HepG2 (cell line): ENCODE results near the gene MPST. TPM values are rescaled to one million over a fixed set of nuclear protein-coding genes. Genes with fewer than 3 reads are reported as not detected.

Experiments
- CENPX ChIP-seq: sonication (generic); formaldehyde crosslinking; IDR thresholded peaks from 2 replicates; pipeline ENCODE4 v1.9.0; 2021; ENCODE audit warnings: mild to moderate bottlenecking, missing genetic modification reagents, moderate library complexity
- ELF1 ChIP-seq: sonication (generic); formaldehyde crosslinking; IDR thresholded peaks from 2 replicates; pipeline ENCODE4 v1.4.0; 2020; ENCODE audit warnings: missing genetic modification reagents
- ELK4 ChIP-seq: sonication (generic); formaldehyde crosslinking; IDR thresholded peaks from 2 replicates; pipeline ENCODE4 v1.9.0; 2021; ENCODE audit warnings: missing genetic modification reagents, borderline replicate concordance
- JDP2 ChIP-seq: sonication (generic); formaldehyde crosslinking; IDR thresholded peaks from 2 replicates; pipeline ENCODE4 v1.8.1; 2022; ENCODE audit warnings: missing genetic modification reagents, borderline replicate concordance
- KDM5A ChIP-seq: fragments of 200-600 bp; sonication (generic); IDR thresholded peaks from 2 replicates; pipeline ENCODE4 v1.7.0; 2018; ENCODE audit warnings: antibody characterized with exemption, mild to moderate bottlenecking, low read length, borderline replicate concordance
- MTF1 ChIP-seq: sonication (generic); formaldehyde crosslinking; IDR thresholded peaks from 2 replicates; pipeline ENCODE4 v1.5.0; 2020; ENCODE audit warnings: missing genetic modification reagents
- NFKB2 ChIP-seq: sonication (generic); formaldehyde crosslinking; IDR thresholded peaks from 2 replicates; pipeline ENCODE4 v1.4.0; 2020; ENCODE audit warnings: missing genetic modification reagents, borderline replicate concordance
- PBX2 ChIP-seq: IDR thresholded peaks from 2 replicates; pipeline ENCODE4 v1.6.1; 2016; ENCODE audit warnings: control low read depth
- SNAPC2 ChIP-seq: sonication (generic); formaldehyde crosslinking; IDR thresholded peaks from 2 replicates; pipeline ENCODE4 v1.8.1; 2022; ENCODE audit warnings: mild to moderate bottlenecking, missing genetic modification reagents
- ZMAT3 ChIP-seq: sonication (generic); formaldehyde crosslinking; conservative IDR thresholded peaks from 2 replicates; pipeline ENCODE4 v1.7.0; 2021; ENCODE audit warnings: missing genetic modification reagents
- ZNF12 ChIP-seq: sonication (generic); formaldehyde crosslinking; IDR thresholded peaks from 2 replicates; pipeline ENCODE4 v1.5.0; 2020; ENCODE audit warnings: missing genetic modification reagents
- ZNF224 ChIP-seq: sonication (generic); formaldehyde crosslinking; IDR thresholded peaks from 2 replicates; pipeline ENCODE4 v1.5.0; 2020; ENCODE audit warnings: mild to moderate bottlenecking, missing genetic modification reagents
- ZNF263 ChIP-seq: sonication (generic); formaldehyde crosslinking; IDR thresholded peaks from 2 replicates; pipeline ENCODE4 v1.4.0; 2020; ENCODE audit warnings: missing genetic modification reagents
- ZNF441 ChIP-seq: sonication (generic); formaldehyde crosslinking; IDR thresholded peaks from 2 replicates; pipeline ENCODE4 v1.7.0; 2021; ENCODE audit warnings: missing genetic modification reagents, borderline replicate concordance
- ZNF484 ChIP-seq: sonication (generic); formaldehyde crosslinking; IDR thresholded peaks from 2 replicates; pipeline ENCODE4 v1.5.1; 2020; ENCODE audit warnings: mild to moderate bottlenecking, low read depth, missing genetic modification reagents, borderline replicate concordance
- ZNF557 ChIP-seq: sonication (generic); formaldehyde crosslinking; IDR thresholded peaks from 2 replicates; pipeline ENCODE4 v1.4.0; 2020; ENCODE audit warnings: missing genetic modification reagents
- ZNF562 ChIP-seq: sonication (generic); formaldehyde crosslinking; IDR thresholded peaks from 2 replicates; pipeline ENCODE4 v1.8.0; 2022; ENCODE audit warnings: missing genetic modification reagents, borderline replicate concordance
- ZNF660 ChIP-seq: sonication (generic); formaldehyde crosslinking; IDR thresholded peaks from 2 replicates; pipeline ENCODE4 v1.5.1; 2020; ENCODE audit warnings: mild to moderate bottlenecking, low read depth, missing genetic modification reagents, borderline replicate concordance
- ZNF747 ChIP-seq: sonication (generic); formaldehyde crosslinking; IDR thresholded peaks from 2 replicates; pipeline ENCODE4 v1.8.1; 2023; ENCODE audit warnings: missing genetic modification reagents, mild to moderate bottlenecking, borderline replicate concordance
- ZNF766 ChIP-seq: sonication (generic); formaldehyde crosslinking; IDR thresholded peaks from 2 replicates; pipeline ENCODE4 v1.5.0; 2020; ENCODE audit warnings: missing genetic modification reagents, borderline replicate concordance
- polyA plus RNA-seq, 8 experiments: library from polyadenylated mRNA; depleted of rRNA in 3 of 8; stranded (reverse) in 7 of 8; unstranded in 1 of 8; fragments of >200 nt; fragmentation: Illumina TruSeq in 4 of 8; extraction: Trizol in 4 of 8; gene quantifications; 2 replicates each; pipeline versions ENCODE4 v1.2.1 to v1.2.3, GENCODE V29; 2011 to 2016; ENCODE audit warnings: low read depth in 4 of 8, missing spikeins in 1 of 8, mixed read lengths in 1 of 8; ENCODE audit not compliant: insufficient read depth in 1 of 8
- total RNA-seq, 5 experiments: library from RNA; depleted of rRNA; stranded (reverse); fragments of >200 nt; fragmentation: Illumina TruSeq; extraction: Trizol; gene quantifications; 2 replicates each; pipeline ENCODE4 v1.2.3, GENCODE V29; 2016; ENCODE audit warnings: low read depth in 1 of 5
- TF ChIP-seq, protein P1 (sequence below): sonication (generic); formaldehyde crosslinking; IDR thresholded peaks from 2 replicates; pipeline ENCODE4 v1.4.0; 2020; ENCODE audit warnings: missing genetic modification reagents
- TF ChIP-seq, protein P2 (sequence below): sonication (generic); formaldehyde crosslinking; IDR thresholded peaks from 2 replicates; pipeline ENCODE4 v1.4.0; 2020; ENCODE audit warnings: missing genetic modification reagents

Gene MPST
- total and polyA plus RNA-seq, 2 of the 13 experiments (the other 11 are each of a cell fraction or from before 2014, with no cell fraction given): 133 to 141 TPM

DNA sequence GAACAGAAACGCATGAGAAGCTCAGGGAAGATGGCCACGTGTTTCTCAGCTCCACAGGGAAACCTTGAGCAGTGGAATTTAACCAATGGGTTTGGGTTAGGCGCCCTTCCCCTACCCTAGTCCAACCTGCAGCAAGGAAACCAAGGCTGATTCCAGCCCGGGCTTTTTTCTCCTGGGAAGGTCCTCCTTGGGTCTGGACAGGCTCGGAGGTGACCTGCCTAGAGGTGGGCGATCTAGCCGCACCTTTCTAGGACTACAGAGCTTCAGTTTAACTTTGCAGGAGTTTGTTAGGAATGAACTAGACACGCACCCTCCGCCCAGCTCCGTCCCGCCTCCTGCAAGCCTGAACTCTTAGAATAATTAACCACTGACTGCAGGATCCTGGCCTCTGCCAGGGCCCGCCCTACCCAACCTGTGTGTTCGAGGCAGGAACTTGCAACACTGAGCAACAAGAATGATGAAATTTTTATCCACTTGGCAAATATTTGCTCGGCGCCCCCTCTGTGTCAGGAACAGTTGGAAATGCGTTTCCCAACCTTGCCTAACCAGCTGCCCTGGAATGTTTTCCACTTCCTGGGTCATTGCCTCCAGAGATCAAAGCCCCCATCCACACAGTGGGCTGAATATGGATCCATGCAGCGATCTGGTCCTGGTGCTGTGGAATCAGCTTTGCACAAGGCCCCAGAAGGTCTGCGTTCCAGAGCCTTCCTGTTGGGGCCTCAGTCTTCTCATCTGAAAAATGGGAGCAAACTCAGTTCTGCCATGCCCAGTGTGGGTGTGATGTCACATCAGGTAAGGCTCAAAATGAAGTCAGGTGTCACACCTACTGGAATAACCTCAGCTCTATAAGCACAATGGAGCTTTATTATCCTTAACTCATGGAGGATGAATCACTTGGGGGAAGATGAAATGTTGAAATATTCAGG, 13.3 kb downstream of the MPST start (continued):
- TF ChIP-seq ZNF484 (CRISPR knock-in tag) (no peak), ZNF562 (CRISPR knock-in tag) (no peak), ZNF766 (CRISPR knock-in tag) (no peak), ZNF263 (CRISPR knock-in tag) (no peak; the same call in 1 of the 2 replicates), MTF1 (CRISPR knock-in tag) (peak; percentile 99), ZNF660 (no peak), JDP2 (CRISPR knock-in tag) (no peak), NFKB2 (CRISPR knock-in tag) (no peak; the same call in 1 of the 2 replicates), SNAPC2 (CRISPR knock-in tag) (peak; percentile 93; the same call in 1 of the 2 replicates), ZNF557 (CRISPR knock-in tag) (no peak; the same call in 1 of the 2 replicates), ELF1 (CRISPR knock-in tag) (peak; percentile 96), PBX2 (no peak), ZMAT3 (CRISPR knock-in tag) (no peak; the same call in 1 of the 2 replicates), ZNF747 (CRISPR knock-in tag) (peak; percentile 94), CENPX (no peak), ZNF224 (no peak), KDM5A (no peak), ZNF12 (CRISPR knock-in tag) (0 out of 2 replicates have a peak, but pooled peaks have one; percentile 83), ZNF441 (0 out of 2 replicates have a peak, but pooled peaks have one; percentile 23), ELK4 (CRISPR knock-in tag) (no peak)
- TF ChIP-seq, protein P1, sequence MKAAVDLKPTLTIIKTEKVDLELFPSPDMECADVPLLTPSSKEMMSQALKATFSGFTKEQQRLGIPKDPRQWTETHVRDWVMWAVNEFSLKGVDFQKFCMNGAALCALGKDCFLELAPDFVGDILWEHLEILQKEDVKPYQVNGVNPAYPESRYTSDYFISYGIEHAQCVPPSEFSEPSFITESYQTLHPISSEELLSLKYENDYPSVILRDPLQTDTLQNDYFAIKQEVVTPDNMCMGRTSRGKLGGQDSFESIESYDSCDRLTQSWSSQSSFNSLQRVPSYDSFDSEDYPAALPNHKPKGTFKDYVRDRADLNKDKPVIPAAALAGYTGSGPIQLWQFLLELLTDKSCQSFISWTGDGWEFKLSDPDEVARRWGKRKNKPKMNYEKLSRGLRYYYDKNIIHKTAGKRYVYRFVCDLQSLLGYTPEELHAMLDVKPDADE (CRISPR knock-in tag): no peak
- TF ChIP-seq, protein P2, sequence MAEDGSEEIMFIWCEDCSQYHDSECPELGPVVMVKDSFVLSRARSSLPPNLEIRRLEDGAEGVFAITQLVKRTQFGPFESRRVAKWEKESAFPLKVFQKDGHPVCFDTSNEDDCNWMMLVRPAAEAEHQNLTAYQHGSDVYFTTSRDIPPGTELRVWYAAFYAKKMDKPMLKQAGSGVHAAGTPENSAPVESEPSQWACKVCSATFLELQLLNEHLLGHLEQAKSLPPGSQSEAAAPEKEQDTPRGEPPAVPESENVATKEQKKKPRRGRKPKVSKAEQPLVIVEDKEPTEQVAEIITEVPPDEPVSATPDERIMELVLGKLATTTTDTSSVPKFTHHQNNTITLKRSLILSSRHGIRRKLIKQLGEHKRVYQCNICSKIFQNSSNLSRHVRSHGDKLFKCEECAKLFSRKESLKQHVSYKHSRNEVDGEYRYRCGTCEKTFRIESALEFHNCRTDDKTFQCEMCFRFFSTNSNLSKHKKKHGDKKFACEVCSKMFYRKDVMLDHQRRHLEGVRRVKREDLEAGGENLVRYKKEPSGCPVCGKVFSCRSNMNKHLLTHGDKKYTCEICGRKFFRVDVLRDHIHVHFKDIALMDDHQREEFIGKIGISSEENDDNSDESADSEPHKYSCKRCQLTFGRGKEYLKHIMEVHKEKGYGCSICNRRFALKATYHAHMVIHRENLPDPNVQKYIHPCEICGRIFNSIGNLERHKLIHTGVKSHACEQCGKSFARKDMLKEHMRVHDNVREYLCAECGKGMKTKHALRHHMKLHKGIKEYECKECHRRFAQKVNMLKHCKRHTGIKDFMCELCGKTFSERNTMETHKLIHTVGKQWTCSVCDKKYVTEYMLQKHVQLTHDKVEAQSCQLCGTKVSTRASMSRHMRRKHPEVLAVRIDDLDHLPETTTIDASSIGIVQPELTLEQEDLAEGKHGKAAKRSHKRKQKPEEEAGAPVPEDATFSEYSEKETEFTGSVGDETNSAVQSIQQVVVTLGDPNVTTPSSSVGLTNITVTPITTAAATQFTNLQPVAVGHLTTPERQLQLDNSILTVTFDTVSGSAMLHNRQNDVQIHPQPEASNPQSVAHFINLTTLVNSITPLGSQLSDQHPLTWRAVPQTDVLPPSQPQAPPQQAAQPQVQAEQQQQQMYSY: no peak
